Fibroblast of the aortic adventitia (primary cell): Measurements from ENCODE around the gene MALT1. TPM values are rescaled to one million over a fixed set of nuclear protein-coding genes. Genes with fewer than 3 reads are reported as not detected.

Source experiments
- DNase-seq: peaks from one replicate; pipeline ENCODE4 v3.0.0-alpha.2; 2010; ENCODE audit warnings: low read depth
- H3K4me3 ChIP-seq: 2 replicates; pipeline ENCODE4 v1.5.1; 2011; ENCODE audit warnings: low read depth, mild to moderate bottlenecking, control low read depth, low read length, moderate library complexity
- CTCF ChIP-seq: IDR thresholded peaks from 2 replicates; pipeline ENCODE4 v1.5.1; 2011; ENCODE audit warnings: mild to moderate bottlenecking, low read length, control low read depth, inconsistent platforms; ENCODE audit not compliant: insufficient read depth
- total RNA-seq: library from RNA; depleted of rRNA; stranded (reverse); fragments of >200 nt; gene quantifications from 2 replicates; pipeline ENCODE4 v1.2.3, GENCODE V29; 2012; ENCODE audit warnings: low replicate concordance

The MALT1 gene
- total RNA-seq, 1 donor = 18.3 TPM

GRCh38 chr18:58661423-58661822, 9.8 kb upstream of the MALT1 start:
- no peak overlapping the region for H3K4me3 ChIP-seq
- DNase-seq = peak; percentile 31
- TF ChIP-seq CTCF = peak; percentile 33

- H3K4me3 ChIP-seq = no peak overlapping the region
- DNase-seq = no peak
- TF ChIP-seq CTCF = no peak
Measured at GRCh38 chr18:58662118-58662517, 9.1 kb upstream of the MALT1 start.

- H3K4me3 ChIP-seq = no peak overlapping the region
- TF ChIP-seq CTCF = no peak
- no peak for DNase-seq
Measured at GRCh38 chr18:58666176-58666575, 5.1 kb upstream of the MALT1 start.

- no peak overlapping the region for H3K4me3 ChIP-seq
- no peak for DNase-seq
- TF ChIP-seq CTCF = no peak
Measured at GRCh38 chr18:58668211-58668610, 3.1 kb upstream of the MALT1 start.

GRCh38 chr18:58668897-58669296, 2.4 kb upstream of the MALT1 start:
- no peak for DNase-seq
- no peak overlapping the region for H3K4me3 ChIP-seq
- TF ChIP-seq CTCF = no peak

GRCh38 chr18:58669731-58670378, 1.4 kb upstream of the MALT1 start:
- no peak for TF ChIP-seq CTCF
- H3K4me3 ChIP-seq = no peak overlapping the region
- DNase-seq = no peak
